H9 (cell line): ENCODE data around the gene CACNA1D. TPM values are rescaled to one million over a fixed set of nuclear protein-coding genes. Genes with fewer than 3 reads are reported as not detected.

Source experiments
- DNase-seq: peaks from one replicate; pipeline ENCODE4 v3.0.0-alpha.2; 2017
- H2AFZ ChIP-seq: one replicate; pipeline ENCODE4 v1.6.1; 2013; ENCODE audit warnings: mild to moderate bottlenecking, low read length, control low read depth, moderate library complexity
- H2AK5ac ChIP-seq: 2 replicates; pipeline ENCODE4 v1.6.1; 2013; ENCODE audit warnings: low read length, control low read depth, mixed read lengths; ENCODE audit not compliant: insufficient read length
- H2BK120ac ChIP-seq: one replicate; pipeline ENCODE4 v1.6.1; 2013; ENCODE audit warnings: low read depth, mild to moderate bottlenecking, low read length, control low read depth, inconsistent platforms; ENCODE audit not compliant: poor library complexity, severe bottlenecking
- H2BK12ac ChIP-seq: 2 replicates; pipeline ENCODE4 v1.6.1; 2013; ENCODE audit warnings: low read length, control low read depth, mixed read lengths, low read depth; ENCODE audit not compliant: insufficient read length
- H2BK15ac ChIP-seq: 2 replicates; pipeline ENCODE4 v1.6.1; 2013; ENCODE audit warnings: low read depth, low read length, control low read depth
- H2BK20ac ChIP-seq: one replicate; pipeline ENCODE4 v1.6.1; 2013; ENCODE audit warnings: low read depth, mild to moderate bottlenecking, low read length, control low read depth, inconsistent platforms; ENCODE audit not compliant: poor library complexity, severe bottlenecking
- H2BK5ac ChIP-seq: 2 replicates; pipeline ENCODE4 v1.6.1; 2013; ENCODE audit warnings: low read length, control low read depth, mixed read lengths; ENCODE audit not compliant: insufficient read length
- H3K14ac ChIP-seq: 2 replicates; pipeline ENCODE4 v1.6.1; 2013; ENCODE audit warnings: low read length, control low read depth; ENCODE audit not compliant: insufficient read depth
- H3K18ac ChIP-seq: 2 replicates; pipeline ENCODE4 v1.6.1; 2013; ENCODE audit warnings: low read depth, mild to moderate bottlenecking, mixed read lengths, low read length, control low read depth; ENCODE audit not compliant: insufficient read length
- H3K23ac ChIP-seq: 2 replicates; pipeline ENCODE4 v1.6.1; 2013; ENCODE audit warnings: low read length, control low read depth, mixed read lengths, low read depth; ENCODE audit not compliant: insufficient read length
- H3K23me2 ChIP-seq: 2 replicates; pipeline ENCODE4 v1.6.1; 2013; ENCODE audit warnings: low read depth, mild to moderate bottlenecking, mixed read lengths, low read length, control low read depth; ENCODE audit not compliant: insufficient read length, poor library complexity, severe bottlenecking
- H3K27ac ChIP-seq: 2 replicates; pipeline ENCODE4 v1.5.1; 2013; ENCODE audit warnings: low read length, control low read depth, mixed read lengths, low read depth; ENCODE audit not compliant: insufficient read length
- H3K27me3 ChIP-seq: 2 replicates; pipeline ENCODE4 v1.6.1; 2013; ENCODE audit warnings: low read length, control low read depth, inconsistent platforms; ENCODE audit not compliant: insufficient read depth
- H3K4ac ChIP-seq: 2 replicates; pipeline ENCODE4 v1.6.1; 2013; ENCODE audit warnings: low read depth, mild to moderate bottlenecking, control low read depth, inconsistent platforms, low read length, moderate library complexity
- H3K4me1 ChIP-seq: 2 replicates; pipeline ENCODE4 v1.6.1; 2013; ENCODE audit warnings: low read length, control low read depth, inconsistent platforms; ENCODE audit not compliant: insufficient read depth
- H3K4me2 ChIP-seq: 2 replicates; pipeline ENCODE4 v1.6.1; 2013; ENCODE audit warnings: low read length, control low read depth, mixed read lengths; ENCODE audit not compliant: insufficient read length, insufficient read depth
- H3K56ac ChIP-seq: 2 replicates; pipeline ENCODE4 v1.6.1; 2013; ENCODE audit warnings: low read depth, mild to moderate bottlenecking, mixed read lengths, low read length, control low read depth; ENCODE audit not compliant: insufficient read length
- H3K79me1 ChIP-seq: 2 replicates; pipeline ENCODE4 v1.6.1; 2013; ENCODE audit warnings: low read depth, mild to moderate bottlenecking, moderate library complexity, low read length, control low read depth, inconsistent platforms; ENCODE audit not compliant: insufficient read depth, poor library complexity, severe bottlenecking
- H3K79me2 ChIP-seq: 2 replicates; pipeline ENCODE4 v1.6.1; 2013; ENCODE audit warnings: low read length, control low read depth, inconsistent platforms; ENCODE audit not compliant: insufficient read depth
- H3K9ac ChIP-seq: 2 replicates; pipeline ENCODE4 v1.6.1; 2013; ENCODE audit warnings: low read length, control low read depth, mixed read lengths; ENCODE audit not compliant: insufficient read length; ENCODE audit errors: extremely low read depth
- H3K9me3 ChIP-seq: one replicate; pipeline ENCODE4 v1.6.1; 2013; ENCODE audit warnings: low read depth, low read length, inconsistent platforms; ENCODE audit not compliant: control insufficient read depth
- H3T11ph ChIP-seq: one replicate; pipeline ENCODE4 v1.6.1; 2013; ENCODE audit warnings: mild to moderate bottlenecking, low read length, control low read depth, inconsistent platforms
- H4K20me1 ChIP-seq: one replicate; pipeline ENCODE4 v1.6.1; 2013; ENCODE audit not compliant: control insufficient read depth, insufficient read length, insufficient read depth
- H4K5ac ChIP-seq: 2 replicates; pipeline ENCODE4 v1.6.1; 2013; ENCODE audit warnings: low read depth, mild to moderate bottlenecking, mixed read lengths, low read length, control low read depth; ENCODE audit not compliant: insufficient read length
- H4K8ac ChIP-seq: replicated peaks from 2 replicates; pipeline ENCODE4 v1.6.1; 2013; ENCODE audit warnings: low read length, control low read depth, mixed read lengths, low read depth; ENCODE audit not compliant: insufficient read length
- H4K91ac ChIP-seq: 2 replicates; pipeline ENCODE4 v1.6.1; 2013; ENCODE audit warnings: low read depth, mild to moderate bottlenecking, moderate library complexity, mixed read lengths, low read length, control low read depth; ENCODE audit not compliant: insufficient read length
- H3K27ac Mint-ChIP-seq, 3 experiments: 2 replicates in 2 of 3; 3 replicates in 1 of 3; pipeline ENCODE4 v1.8.0; 2020 to 2021; ENCODE audit warnings: mixed read lengths in 3 of 3, mild to moderate bottlenecking in 1 of 3, moderate library complexity in 1 of 3
- H3K27me3 Mint-ChIP-seq: 2 replicates; pipeline ENCODE4 v1.8.0; 2021; ENCODE audit warnings: low read depth, mild to moderate bottlenecking, moderate library complexity, mixed read lengths
- H3K36me3 Mint-ChIP-seq, 3 experiments: 2 replicates in 2 of 3; 3 replicates in 1 of 3; pipeline ENCODE4 v1.8.0; 2020 to 2021; ENCODE audit warnings: low read depth in 3 of 3, mixed read lengths in 3 of 3; ENCODE audit not compliant: insufficient read depth in 1 of 3
- H3K4me1 Mint-ChIP-seq, 2 experiments: 2 replicates each; pipeline ENCODE4 v1.8.0; 2020; ENCODE audit warnings: mixed read lengths in 2 of 2
- H3K4me3 Mint-ChIP-seq, 2 experiments: 2 replicates in 1 of 2; 3 replicates in 1 of 2; pipeline ENCODE4 v1.8.0; 2020 to 2021; ENCODE audit warnings: mild to moderate bottlenecking in 2 of 2, mixed read lengths in 2 of 2, moderate library complexity in 1 of 2
- H3K9me3 Mint-ChIP-seq, 2 experiments: 2 replicates in 1 of 2; 3 replicates in 1 of 2; pipeline ENCODE4 v1.8.0; 2020; ENCODE audit warnings: mild to moderate bottlenecking in 2 of 2, mixed read lengths in 2 of 2, moderate library complexity in 1 of 2
- WGBS: extraction: QIAGEN DNeasy Blood & Tissue Kit; methylation state at CpG from one replicate; pipeline ENCODE4 v1.1.7; 2013; ENCODE audit warnings: missing lambda C conversion rate, low lambda C conversion rate, mixed read lengths; ENCODE audit not compliant: insufficient read length; ENCODE audit errors: extremely low coverage; 5-methylcytosine and 5-hydroxymethylcytosine counted together
- total RNA-seq: library from RNA; stranded (reverse); gene quantifications from 2 replicates; pipeline ENCODE4 v1.2.1, GENCODE V29; 2021
- TF ChIP-seq, protein P1 (sequence below): fragments of 200-600 bp; sonication (generic); conservative IDR thresholded peaks from 3 replicates; pipeline ENCODE4 v1.8.0; 2021; ENCODE audit warnings: antibody characterized with exemption, mild to moderate bottlenecking

Gene CACNA1D
- total RNA-seq, 1 experiment from 2014 or later: 3.5 TPM

DNA sequence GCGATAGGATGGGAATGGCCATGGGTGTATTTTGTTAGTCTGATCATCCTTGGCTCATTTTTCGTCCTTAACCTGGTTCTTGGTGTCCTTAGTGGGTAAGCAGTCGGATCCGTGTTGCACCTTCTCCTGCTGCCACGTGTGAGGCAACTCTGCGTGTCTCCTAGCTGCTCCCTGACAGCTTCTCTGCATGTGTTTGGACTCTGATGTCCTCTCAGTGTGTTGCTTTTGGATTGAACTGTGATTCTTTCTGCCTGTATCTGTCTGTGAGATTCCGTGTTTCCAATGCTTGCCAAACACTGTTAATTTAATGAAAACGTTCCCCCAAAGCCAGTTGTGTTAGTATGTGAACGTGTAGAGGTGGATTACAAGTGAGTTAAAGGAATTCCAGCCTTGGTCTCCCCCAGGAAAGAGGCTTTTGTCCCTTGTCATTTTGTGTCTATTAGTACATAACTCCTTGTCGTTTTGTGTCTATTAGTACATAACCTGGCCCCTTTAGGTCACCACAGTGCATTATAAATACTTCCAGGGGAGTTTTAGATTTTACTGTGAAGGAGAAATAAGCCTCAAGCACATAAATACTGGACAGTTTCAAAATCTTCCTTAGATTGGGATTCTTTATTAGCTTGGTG, 179.4 kb downstream of the CACNA1D start:
- no peak overlapping the region for H3K27ac ChIP-seq
- H4K5ac ChIP-seq: no peak overlapping the region
- H3K23ac ChIP-seq: no peak overlapping the region
- no peak overlapping the region for H2AK5ac ChIP-seq
- no peak overlapping the region for H4K8ac ChIP-seq
- no peak overlapping the region for H4K91ac ChIP-seq
- H3K27ac Mint-ChIP-seq: no peak overlapping the region
- TF ChIP-seq, protein P1, sequence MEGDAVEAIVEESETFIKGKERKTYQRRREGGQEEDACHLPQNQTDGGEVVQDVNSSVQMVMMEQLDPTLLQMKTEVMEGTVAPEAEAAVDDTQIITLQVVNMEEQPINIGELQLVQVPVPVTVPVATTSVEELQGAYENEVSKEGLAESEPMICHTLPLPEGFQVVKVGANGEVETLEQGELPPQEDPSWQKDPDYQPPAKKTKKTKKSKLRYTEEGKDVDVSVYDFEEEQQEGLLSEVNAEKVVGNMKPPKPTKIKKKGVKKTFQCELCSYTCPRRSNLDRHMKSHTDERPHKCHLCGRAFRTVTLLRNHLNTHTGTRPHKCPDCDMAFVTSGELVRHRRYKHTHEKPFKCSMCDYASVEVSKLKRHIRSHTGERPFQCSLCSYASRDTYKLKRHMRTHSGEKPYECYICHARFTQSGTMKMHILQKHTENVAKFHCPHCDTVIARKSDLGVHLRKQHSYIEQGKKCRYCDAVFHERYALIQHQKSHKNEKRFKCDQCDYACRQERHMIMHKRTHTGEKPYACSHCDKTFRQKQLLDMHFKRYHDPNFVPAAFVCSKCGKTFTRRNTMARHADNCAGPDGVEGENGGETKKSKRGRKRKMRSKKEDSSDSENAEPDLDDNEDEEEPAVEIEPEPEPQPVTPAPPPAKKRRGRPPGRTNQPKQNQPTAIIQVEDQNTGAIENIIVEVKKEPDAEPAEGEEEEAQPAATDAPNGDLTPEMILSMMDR: no peak
- H3K9me3 Mint-ChIP-seq: no peaks in the 10 kb centered on the region
- no peaks in the 10 kb centered on the region for H3K4me1 ChIP-seq
- peaks cover 1% of the 10 kb centered on the region; the same call in 1 of the 2 replicates for H3K27me3 Mint-ChIP-seq
- H3K4me1 Mint-ChIP-seq: peaks cover 0 to 12% of the 10 kb centered on the region in 2 experiments; a peak in 3 of 4 replicates
- 0 out of 2 replicates have a peak overlapping the region, but pooled peaks have one; percentile 13 for H2BK15ac ChIP-seq
- H3T11ph ChIP-seq: no peak overlapping the region
- H3K79me2 ChIP-seq: no peaks in the 10 kb centered on the region
- H2BK20ac ChIP-seq: no peak overlapping the region
- no peaks in the 10 kb centered on the region for H3K9me3 ChIP-seq
- no peak overlapping the region for H3K4me2 ChIP-seq
- no peak overlapping the region for H2AFZ ChIP-seq
- H2BK120ac ChIP-seq: no peak overlapping the region
- H3K9ac ChIP-seq: no peak overlapping the region
- no peak overlapping the region for H2BK12ac ChIP-seq
- no peaks in the 10 kb centered on the region for H4K20me1 ChIP-seq
- H3K4ac ChIP-seq: no peak overlapping the region
- H2BK5ac ChIP-seq: no peak overlapping the region
- H3K79me1 ChIP-seq: no peaks in the 10 kb centered on the region
- H3K56ac ChIP-seq: no peak overlapping the region
- WGBS: no CpG with 5 or more reads among the region's 10 CpGs
- no peak for DNase-seq
- H3K27me3 ChIP-seq: no peaks in the 10 kb centered on the region
- H3K14ac ChIP-seq: no peak overlapping the region; the same call in 1 of the 2 replicates
- H3K18ac ChIP-seq: no peak overlapping the region
- H3K4me3 Mint-ChIP-seq: no peak overlapping the region
- no peaks in the 10 kb centered on the region for H3K23me2 ChIP-seq
- H3K36me3 Mint-ChIP-seq: no peaks in the 10 kb centered on the region
